Muscle layer of colon (tissue), 2 donors: ENCODE results near the gene TP53.

Experiments
- H3K27ac ChIP-seq: one replicate; pipeline ENCODE4 v1.7.0; 2013; ENCODE audit warnings: low read depth, mild to moderate bottlenecking, low read length, moderate library complexity
- H3K27me3 ChIP-seq, 2 donors: one replicate each; pipeline ENCODE4 v1.7.0; 2013; ENCODE audit warnings: low read length in 2 of 2, mild to moderate bottlenecking in 2 of 2; ENCODE audit not compliant: insufficient read depth in 2 of 2, control insufficient read depth in 1 of 2
- H3K36me3 ChIP-seq: one replicate; pipeline ENCODE4 v1.7.0; 2013; ENCODE audit warnings: mild to moderate bottlenecking, low read length; ENCODE audit not compliant: insufficient read depth
- H3K4me1 ChIP-seq: one replicate; pipeline ENCODE4 v1.7.0; 2013; ENCODE audit warnings: mild to moderate bottlenecking, low read length; ENCODE audit not compliant: insufficient read depth
- H3K4me3 ChIP-seq, 2 donors: one replicate each; pipeline ENCODE4 v1.7.0; 2013; ENCODE audit warnings: low read length in 2 of 2, low read depth in 1 of 2, mild to moderate bottlenecking in 1 of 2, moderate library complexity in 1 of 2
- H3K9ac ChIP-seq: one replicate; pipeline ENCODE4 v1.7.0; 2013; ENCODE audit warnings: low read length
- H3K9me3 ChIP-seq: one replicate; pipeline ENCODE4 v1.7.0; 2013; ENCODE audit warnings: mild to moderate bottlenecking, low read length
- donor health status: abdominal sarcoma.
- donor health status: Adenocarcinoma of cecum.

TP53 gene

DNA sequence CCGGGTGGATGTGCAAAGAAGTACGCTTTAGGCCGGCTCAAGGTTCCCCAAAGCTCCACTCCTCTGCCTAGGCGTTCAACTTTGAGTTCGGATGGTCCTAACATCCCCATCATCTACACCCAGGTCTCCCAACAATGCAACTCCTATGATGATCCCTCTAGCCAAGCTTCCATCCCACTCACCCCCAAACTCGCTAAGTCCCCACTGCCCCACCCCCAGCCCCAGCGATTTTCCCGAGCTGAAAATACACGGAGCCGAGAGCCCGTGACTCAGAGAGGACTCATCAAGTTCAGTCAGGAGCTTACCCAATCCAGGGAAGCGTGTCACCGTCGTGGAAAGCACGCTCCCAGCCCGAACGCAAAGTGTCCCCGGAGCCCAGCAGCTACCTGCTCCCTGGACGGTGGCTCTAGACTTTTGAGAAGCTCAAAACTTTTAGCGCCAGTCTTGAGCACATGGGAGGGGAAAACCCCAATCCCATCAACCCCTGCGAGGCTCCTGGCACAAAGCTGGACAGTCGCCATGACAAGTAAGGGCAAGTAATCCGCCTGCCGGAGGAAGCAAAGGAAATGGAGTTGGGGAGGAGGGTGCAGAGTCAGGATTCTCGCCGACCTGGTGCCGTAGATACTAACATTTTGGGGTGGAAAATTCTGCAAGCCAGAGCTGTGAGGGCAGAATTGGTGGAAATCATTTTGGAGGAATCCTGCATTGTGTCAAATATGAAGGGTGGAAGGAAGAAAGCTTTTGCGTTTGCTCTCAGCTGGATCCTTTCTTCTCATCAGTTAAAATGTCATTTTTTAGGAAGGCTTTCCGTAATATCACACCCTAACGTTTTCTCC, at the start of gene TP53:
TP53 (minus strand) TSS at position 419 of the 836 bp plus-strand sequence. CDS start 10,896 bp downstream, outside the sequence.
- H3K27me3 ChIP-seq: no peaks in the 10 kb centered on the region
- H3K4me1 ChIP-seq: peaks cover 21% of the 10 kb centered on the region
- no peaks in the 10 kb centered on the region for H3K36me3 ChIP-seq
- H3K9me3 ChIP-seq: no peaks in the 10 kb centered on the region
- peak within 1 kb of the TSS; percentile 94 for H3K27ac ChIP-seq
- peak within 1 kb of the TSS; percentile 60 to 100 for H3K4me3 ChIP-seq
- peak within 1 kb of the TSS; percentile 99 for H3K9ac ChIP-seq

DNA sequence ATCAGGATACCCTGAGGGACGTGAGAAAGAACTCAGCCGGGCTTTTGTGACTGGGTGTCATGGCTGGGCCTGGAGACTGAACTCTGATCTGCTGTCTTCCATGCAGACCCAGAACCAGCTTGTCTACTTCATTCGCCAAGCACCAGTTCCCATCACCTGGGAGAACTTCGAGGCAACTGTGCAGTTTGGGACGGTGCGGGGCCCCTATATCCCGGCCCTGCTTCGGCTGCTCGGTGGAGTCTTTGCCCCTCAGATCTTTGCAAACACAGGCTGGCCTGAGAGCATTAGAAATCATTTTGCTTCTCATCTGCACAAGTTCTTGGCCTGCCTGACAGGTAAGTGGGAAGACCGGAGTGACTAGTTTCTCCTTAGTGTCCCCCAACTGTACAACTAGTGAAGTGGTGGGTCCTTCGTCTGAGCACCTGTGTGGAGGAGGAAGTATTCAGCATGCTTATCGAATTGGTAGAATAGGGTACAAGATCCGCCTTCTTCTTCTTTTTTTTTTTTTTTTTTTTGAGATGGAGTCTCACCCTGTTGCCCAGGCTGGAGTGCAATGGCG, 45.8 kb upstream of the TP53 start:
- Histone ChIP-seq H3K36me3 (no peaks in the 10 kb centered on the region), H3K27ac (no peak overlapping the region), H3K9ac (no peak overlapping the region), H3K9me3 (no peaks in the 10 kb centered on the region), H3K27me3 (no peaks in the 10 kb centered on the region), H3K4me1 (no peaks in the 10 kb centered on the region), H3K4me3 (no peak overlapping the region)

- H3K27ac ChIP-seq: no peak overlapping the region
- H3K36me3 ChIP-seq: no peaks in the 10 kb centered on the region
Measured at GRCh38 chr17:7729816-7730215, 42.5 kb upstream of the TP53 start.

GRCh38 chr17:7727886-7728285, 40.6 kb upstream of the TP53 start:
- H3K9me3 ChIP-seq: no peaks in the 10 kb centered on the region
- no peak overlapping the region for H3K27ac ChIP-seq
- H3K9ac ChIP-seq: no peak overlapping the region
- no peaks in the 10 kb centered on the region for H3K4me1 ChIP-seq
- no peaks in the 10 kb centered on the region for H3K27me3 ChIP-seq
- no peaks in the 10 kb centered on the region for H3K36me3 ChIP-seq
- no peak overlapping the region for H3K4me3 ChIP-seq

More at GRCh38 chr17:7729816-7730215, 42.5 kb upstream of the TP53 start:
- Histone ChIP-seq H3K9me3 (no peaks in the 10 kb centered on the region), H3K27me3 (no peaks in the 10 kb centered on the region), H3K9ac (no peak overlapping the region), H3K4me1 (no peaks in the 10 kb centered on the region), H3K4me3 (no peak overlapping the region)

- H3K9me3 ChIP-seq: no peaks in the 10 kb centered on the region
- no peak overlapping the region for H3K9ac ChIP-seq
- peaks cover 0 to 3% of the 10 kb centered on the region in 2 donors for H3K27me3 ChIP-seq
- no peak overlapping the region for H3K27ac ChIP-seq
- no peak overlapping the region for H3K4me3 ChIP-seq
- H3K36me3 ChIP-seq: no peaks in the 10 kb centered on the region
- peaks cover 2% of the 10 kb centered on the region for H3K4me1 ChIP-seq
Measured at GRCh38 chr17:7721612-7722011, 34.3 kb upstream of the TP53 start.

GRCh38 chr17:7720125-7720524, 32.8 kb upstream of the TP53 start:
- Histone ChIP-seq H3K9me3 (no peaks in the 10 kb centered on the region), H3K9ac (no peak overlapping the region), H3K4me3 (no peak overlapping the region), H3K4me1 (peaks cover 7% of the 10 kb centered on the region), H3K27ac (no peak overlapping the region), H3K36me3 (no peaks in the 10 kb centered on the region), H3K27me3 (peaks cover 14 to 18% of the 10 kb centered on the region in 2 donors)

- Histone ChIP-seq H3K9ac (no peak overlapping the region), H3K9me3 (no peaks in the 10 kb centered on the region), H3K4me1 (peaks cover 7% of the 10 kb centered on the region), H3K4me3 (no peak overlapping the region), H3K36me3 (no peaks in the 10 kb centered on the region), H3K27me3 (peaks cover 19 to 22% of the 10 kb centered on the region in 2 donors), H3K27ac (no peak overlapping the region)
Measured at GRCh38 chr17:7719661-7720060, 32.4 kb upstream of the TP53 start.

- H3K27ac ChIP-seq: peak overlapping the region; percentile 35
- H3K4me1 ChIP-seq: peaks cover 7% of the 10 kb centered on the region
- no peaks in the 10 kb centered on the region for H3K36me3 ChIP-seq
- H3K4me3 ChIP-seq: peak overlapping the region; percentile 60 to 83
- no peaks in the 10 kb centered on the region for H3K9me3 ChIP-seq
- H3K27me3 ChIP-seq: peaks cover 25 to 35% of the 10 kb centered on the region in 2 donors
- H3K9ac ChIP-seq: no peak overlapping the region
Measured at GRCh38 chr17:7717756-7718350, 30.6 kb upstream of the TP53 start.

DNA sequence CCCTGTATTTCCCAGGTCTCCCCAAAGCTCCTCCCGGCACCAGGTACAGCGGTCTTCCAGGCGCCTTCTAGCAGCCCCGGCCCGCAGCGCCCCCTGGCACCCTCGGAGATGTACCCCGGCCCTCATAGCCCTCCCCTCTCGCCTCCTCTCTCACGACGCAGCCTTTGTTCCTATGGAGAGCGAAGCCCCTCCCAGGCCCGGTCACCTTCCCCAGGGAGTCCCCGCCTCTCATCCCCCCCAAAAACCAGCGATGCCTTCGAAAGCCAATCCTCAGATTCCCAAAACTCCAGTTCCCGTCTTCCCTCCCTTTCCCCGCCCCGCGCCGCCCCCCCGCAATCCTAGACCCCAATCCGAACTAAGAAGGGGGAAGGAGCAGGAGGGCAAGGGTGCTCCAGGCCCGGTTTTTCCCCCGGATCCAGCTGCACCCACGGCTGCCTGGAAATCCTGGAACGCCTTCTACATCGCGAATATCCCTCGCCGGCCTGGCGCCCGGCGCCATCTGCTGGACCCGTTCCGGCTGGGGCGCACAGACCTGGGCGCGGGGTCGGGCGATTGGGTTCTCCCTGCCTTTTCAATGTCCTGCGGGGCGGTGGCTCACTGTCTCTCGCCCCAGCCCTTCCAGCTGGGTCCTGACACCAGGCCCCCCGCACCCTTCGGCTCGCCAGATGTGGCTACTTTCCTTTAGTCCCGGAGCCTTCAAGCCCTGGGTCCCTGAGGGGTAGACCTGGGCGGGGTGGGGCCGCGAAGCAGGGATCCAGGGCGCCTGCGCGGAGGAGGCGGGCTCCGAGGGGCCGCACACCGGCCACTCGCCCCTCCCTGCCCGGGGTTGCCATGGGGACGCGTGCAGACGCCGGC, 29.8 kb upstream of the TP53 start, which contains the start of gene DNAH2:
DNAH2 (plus strand) TSS at position 844 of the 855 bp plus-strand sequence. CDS start 1,991 bp downstream, outside the sequence.
- Histone ChIP-seq H3K4me3 (peak within 1 kb of the TSS; percentile 60 to 83), H3K27ac (peak within 1 kb of the TSS; percentile 35), H3K27me3 (peaks cover 25 to 38% of the 10 kb centered on the region in 2 donors), H3K9me3 (no peaks in the 10 kb centered on the region), H3K4me1 (peaks cover 7% of the 10 kb centered on the region), H3K9ac (no peak within 1 kb of the TSS), H3K36me3 (no peaks in the 10 kb centered on the region)

DNA sequence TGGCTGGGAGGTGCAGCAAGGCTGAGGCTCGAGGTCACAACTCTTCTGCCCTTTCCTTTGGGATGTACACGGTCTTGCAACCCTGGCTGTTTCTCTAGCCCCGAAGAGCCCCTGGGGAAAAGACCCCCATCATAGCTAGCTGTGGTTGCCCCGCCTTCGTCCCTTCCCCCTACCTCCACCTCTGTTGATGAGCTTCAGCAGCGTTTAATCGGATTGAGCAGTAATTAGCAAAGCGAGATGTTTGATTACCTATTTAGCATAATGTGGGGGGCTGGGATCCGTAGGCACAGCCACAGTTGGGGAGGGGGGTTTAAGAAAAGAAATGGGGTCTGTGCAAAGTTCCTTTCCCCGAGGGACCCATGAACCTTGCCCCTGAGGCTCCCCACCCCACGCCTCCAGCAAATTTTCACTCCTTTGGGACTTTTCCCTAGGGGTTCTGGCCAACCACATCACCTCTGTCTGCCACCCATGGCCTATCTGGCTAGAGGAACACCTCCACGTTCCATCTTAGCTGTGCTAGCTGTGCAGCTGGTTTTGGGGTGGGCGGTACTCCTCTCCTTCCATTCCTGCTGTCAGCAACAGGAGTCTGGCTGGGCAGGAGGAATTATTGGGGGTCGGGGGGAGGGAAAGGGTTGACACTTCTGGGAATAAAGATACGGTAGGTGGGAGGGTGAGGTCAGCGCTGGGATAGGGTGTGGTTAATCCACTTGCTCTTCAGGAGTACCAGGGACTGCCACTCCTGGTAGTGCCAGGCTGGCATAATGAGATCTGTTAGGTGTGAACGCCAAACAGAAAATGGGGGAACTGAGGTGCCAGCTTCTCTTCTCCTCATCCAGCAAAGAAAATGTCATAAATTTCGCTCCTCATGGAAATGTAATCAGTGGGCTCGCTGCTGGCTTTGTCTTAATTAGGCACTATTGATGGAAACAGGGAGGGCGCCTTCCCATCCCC, 28.9 kb upstream of the TP53 start:
- Histone ChIP-seq H3K4me1 (peaks cover 7% of the 10 kb centered on the region), H3K4me3 (peak overlapping the region; percentile 60 to 83), H3K9ac (no peak overlapping the region), H3K27ac (peak overlapping the region; percentile 35), H3K27me3 (peaks cover 30 to 47% of the 10 kb centered on the region in 2 donors), H3K36me3 (no peaks in the 10 kb centered on the region), H3K9me3 (no peaks in the 10 kb centered on the region)
